GM19463 (cell line): ENCODE measurements around the gene ALPP.
"Not testable (repeated sequence)": the region's sequence is repeated elsewhere in the genome, so short reads cannot be mapped to it uniquely, and the experiment has no call there.

Experiments used
- ATAC-seq: cut with Tn5 transposase; IDR thresholded peaks from one replicate; pipeline ENCODE4 v1.9.1; 2021; ENCODE audit warnings: mild to moderate bottlenecking, moderate library complexity; ENCODE audit not compliant: unreplicated experiment

The ALPP gene

GRCh38 chr2:232400256-232401015 is 21.9 kb downstream of the ALPP start:
- no peak for ATAC-seq

GRCh38 chr2:232402518-232402917 is 24.0 kb downstream of the ALPP start:
- ATAC-seq = no peak

GRCh38 chr2:232405943-232406510 is 27.5 kb downstream of the ALPP start:
- no peak for ATAC-seq

- ATAC-seq = no peak
These were observed 28.2 kb downstream of the ALPP start, which contains the start of gene ALPG for GRCh38 chr2:232406556-232407310. ALPG (plus strand) TSS chr2:232406844; CDS start chr2:232406895, 51 bp downstream.

- ATAC-seq = not testable (repeated sequence)
These were observed 29.0 kb downstream of the ALPP start for GRCh38 chr2:232407428-232408150.

- ATAC-seq = not testable (repeated sequence)
These were observed 29.7 kb downstream of the ALPP start for GRCh38 chr2:232408269-232408668.

- not testable (repeated sequence) for ATAC-seq
These were observed 31.1 kb downstream of the ALPP start for GRCh38 chr2:232409617-232410016.

- no peak for ATAC-seq
These were observed 31.8 kb downstream of the ALPP start for GRCh38 chr2:232410238-232410900.

- ATAC-seq = no peak
These were observed 33.5 kb downstream of the ALPP start for GRCh38 chr2:232411901-232412629.

- no peak for ATAC-seq
These were observed 34.4 kb downstream of the ALPP start for GRCh38 chr2:232412986-232413385.

GRCh38 chr2:232415138-232415690 is 36.7 kb downstream of the ALPP start:
- no peak for ATAC-seq

GRCh38 chr2:232415736-232416520 is 37.4 kb downstream of the ALPP start:
- ATAC-seq = no peak

GRCh38 chr2:232416521-232417470 is 38.2 kb downstream of the ALPP start:
- ATAC-seq = no peak

- no peak for ATAC-seq
These were observed 38.9 kb downstream of the ALPP start for GRCh38 chr2:232417489-232417888.

- ATAC-seq = no peak
These were observed 39.5 kb downstream of the ALPP start for GRCh38 chr2:232418056-232418455.

GRCh38 chr2:232418466-232419244 is 40.1 kb downstream of the ALPP start:
- no peak for ATAC-seq
